ENCODE measurements around the gene C2orf42. TPM values are rescaled to one million over a fixed set of nuclear protein-coding genes. Genes with fewer than 3 reads are reported as not detected.

The C2orf42 gene
- total and polyA plus RNA-seq, 10 of the 15 experiments (the other 5 are each of a cell fraction or from before 2014, with no cell fraction given) = 5.5 to 19.8 (median 11.5) TPM

- TF ChIP-seq PKNOX1 (IDR thresholded peaks at IDR 0.05) (peak; percentile 95), POLR2A (IDR thresholded peaks at IDR 0.05; ENCODE audit: low read depth, low read length) (peak; percentile 83), SMARCA5 (IDR thresholded peaks at IDR 0.05) (0 out of 2 replicates have a peak, but pooled peaks have one; percentile 48), RAD21 (IDR thresholded peaks at IDR 0.05; ENCODE audit: insufficient read depth, low read depth, low read length) (no peak), CEBPZ (IDR thresholded peaks at IDR 0.05; ENCODE audit: low read depth, low read length) (no peak), ZNF592 (IDR thresholded peaks at IDR 0.05) (no peak), IRF4 (IDR thresholded peaks at IDR 0.05; ENCODE audit: low read depth, low read length) (0 out of 2 replicates have a peak, but pooled peaks have one; percentile 5), HCFC1 (IDR thresholded peaks at IDR 0.05; ENCODE audit: low read length) (0 out of 2 replicates have a peak, but pooled peaks have one; percentile 8), STAT1 (conservative IDR thresholded peaks at IDR 0.05) (no peak), MTA3 (IDR thresholded peaks at IDR 0.05; ENCODE audit: borderline replicate concordance, low read length) (peak; percentile 91), BACH1 (IDR thresholded peaks at IDR 0.05; ENCODE audit: borderline replicate concordance) (peak; percentile 62; the same call in 1 of the 2 replicates), USF2 (IDR thresholded peaks at IDR 0.05; ENCODE audit: borderline replicate concordance, low read depth, low read length) (no peak), CEBPB (IDR thresholded peaks at IDR 0.05; ENCODE audit: borderline replicate concordance in 1 of 2, low read depth in 2 of 2, low read length in 2 of 2) (no peak), SREBF1 (IDR thresholded peaks at IDR 0.05; ENCODE audit: low read length) (no peak), POU2F2 (IDR thresholded peaks at IDR 0.05; ENCODE audit: borderline replicate concordance, low read depth, low read length) (peak; percentile 41; the same call in 1 of the 3 replicates)
Observed at GRCh38 chr2:70143314-70144150, 47.3 kb downstream of the C2orf42 start (continued).
